GM06990 (cell line): ENCODE data around the gene MANEAL.

Source experiments
- DNase-seq: peaks from one replicate; pipeline ENCODE4 v3.0.0-alpha.2; 2011; ENCODE audit not compliant: insufficient read length; ENCODE audit errors: extremely low read depth
- H3K27me3 ChIP-seq: replicated peaks from 2 replicates; pipeline ENCODE4 v1.6.0; 2011; ENCODE audit warnings: low read length; ENCODE audit not compliant: control insufficient read depth, insufficient read depth
- H3K36me3 ChIP-seq: 2 replicates; pipeline ENCODE4 v1.5.1; 2011; ENCODE audit warnings: low read length; ENCODE audit not compliant: control insufficient read depth, insufficient read depth
- H3K4me3 ChIP-seq: replicated peaks from 2 replicates; pipeline ENCODE4 v1.5.1; 2011; ENCODE audit warnings: low read depth, mild to moderate bottlenecking, control low read depth, low read length
- CTCF ChIP-seq: IDR thresholded peaks from 2 replicates; pipeline ENCODE4 v1.5.1; 2011; ENCODE audit warnings: low read length, control low read depth, mild to moderate bottlenecking, inconsistent platforms; ENCODE audit not compliant: insufficient read depth, poor library complexity, severe bottlenecking

Gene MANEAL

GRCh38 chr1:37807555-37808368 lies 14.1 kb downstream of the MANEAL start, which contains the start of the genes C1orf122 and YRDC:
C1orf122 (plus strand) TSS chr1:37807790; CDS start chr1:37808405, 615 bp downstream.
YRDC (minus strand) TSS chr1:37808208; CDS start chr1:37808180, 28 bp downstream.
- Histone ChIP-seq H3K36me3 (peaks cover 19% of the 10 kb centered on the region), H3K4me3 (peak within 1 kb of the TSS; percentile 91), H3K27me3 (no peaks in the 10 kb centered on the region)
- TF ChIP-seq CTCF = no peak
- DNase-seq = peak; percentile 89

GRCh38 chr1:37808369-37809319 lies 15.0 kb downstream of the MANEAL start:
- H3K27me3 ChIP-seq = no peaks in the 10 kb centered on the region
- H3K36me3 ChIP-seq = peaks cover 19% of the 10 kb centered on the region
- H3K4me3 ChIP-seq = peak overlapping the region; percentile 91
- peak; percentile 2 for TF ChIP-seq CTCF
- DNase-seq = peak; percentile 15

- TF ChIP-seq CTCF = no peak
- peaks cover 18% of the 10 kb centered on the region for H3K36me3 ChIP-seq
- no peak overlapping the region for H3K4me3 ChIP-seq
- no peak for DNase-seq
- H3K27me3 ChIP-seq = no peaks in the 10 kb centered on the region
Observed at GRCh38 chr1:37809942-37810341, 16.3 kb downstream of the MANEAL start.

- DNase-seq = peak; percentile 39
- peak; percentile 96 for TF ChIP-seq CTCF
- peaks cover 16% of the 10 kb centered on the region for H3K36me3 ChIP-seq
Observed at GRCh38 chr1:37811027-37811655, 17.5 kb downstream of the MANEAL start.

GRCh38 chr1:37813529-37814145 lies 20.0 kb downstream of the MANEAL start:
- peaks cover 14% of the 10 kb centered on the region for H3K36me3 ChIP-seq
- no peak overlapping the region for H3K4me3 ChIP-seq
- TF ChIP-seq CTCF = no peak
- no peak for DNase-seq
- H3K27me3 ChIP-seq = no peaks in the 10 kb centered on the region

More at GRCh38 chr1:37811027-37811655, 17.5 kb downstream of the MANEAL start:
- H3K27me3 ChIP-seq = no peaks in the 10 kb centered on the region
- no peak overlapping the region for H3K4me3 ChIP-seq
